ENCODE measurements around the gene AKT1. TPM values are rescaled to one million over a fixed set of nuclear protein-coding genes. Genes with fewer than 3 reads are reported as not detected.

AKT1 gene
- total RNA-seq, 1 donor from 2014 or later = 143 TPM

DNA sequence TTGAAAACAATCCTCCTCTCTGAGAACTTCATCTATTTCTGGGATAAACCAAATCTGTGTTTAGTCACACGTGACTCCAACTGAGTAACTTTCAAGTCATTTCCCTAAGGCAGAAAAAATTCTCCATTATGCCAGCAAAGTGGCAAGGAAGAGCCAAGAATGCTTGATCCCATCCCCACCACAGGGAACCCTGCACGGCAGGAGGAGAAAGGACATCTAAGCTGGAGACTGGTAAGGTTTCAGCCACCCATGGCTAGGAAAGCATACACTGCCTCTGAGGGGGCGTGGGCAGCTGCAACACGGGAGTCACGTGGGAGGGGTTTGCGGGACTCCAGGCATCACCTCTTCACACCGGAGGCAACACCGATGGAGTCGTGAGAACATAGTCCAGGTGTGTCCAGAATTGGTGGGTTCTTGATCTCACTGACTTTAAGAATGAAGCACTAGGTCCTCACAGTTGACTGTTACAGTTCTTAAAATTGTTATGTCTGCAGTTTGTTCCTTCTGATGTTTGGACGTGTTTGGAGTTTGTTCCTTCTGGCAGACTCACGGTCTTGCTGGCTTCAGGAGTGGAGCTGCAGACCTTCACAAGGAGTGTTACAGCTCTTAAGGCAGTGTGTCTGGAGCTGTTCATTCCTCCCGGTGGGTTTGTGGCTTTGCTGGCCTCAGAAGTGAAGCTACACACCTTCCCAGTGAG, 45.3 kb downstream of the AKT1 start:
- intact Hi-C loops (cut with micrococcal nuclease) = loop anchor here (5.0 kb wide), 1 partner anchor 647 kb away; the partner anchor contains the start of gene TEX22
- peak overlapping the region; percentile 37 for H3K27ac Mint-ChIP-seq
- H3K4me3 Mint-ChIP-seq = no peak overlapping the region
- H3K4me1 Mint-ChIP-seq = peaks cover 21% of the 10 kb centered on the region
- DNase-seq = no peak
- H3K27me3 Mint-ChIP-seq = peaks cover 1% of the 10 kb centered on the region
- H3K9me3 Mint-ChIP-seq = no peaks in the 10 kb centered on the region
- peaks cover 6% of the 10 kb centered on the region for H3K36me3 Mint-ChIP-seq (ENCODE audit: low read depth)

DNA sequence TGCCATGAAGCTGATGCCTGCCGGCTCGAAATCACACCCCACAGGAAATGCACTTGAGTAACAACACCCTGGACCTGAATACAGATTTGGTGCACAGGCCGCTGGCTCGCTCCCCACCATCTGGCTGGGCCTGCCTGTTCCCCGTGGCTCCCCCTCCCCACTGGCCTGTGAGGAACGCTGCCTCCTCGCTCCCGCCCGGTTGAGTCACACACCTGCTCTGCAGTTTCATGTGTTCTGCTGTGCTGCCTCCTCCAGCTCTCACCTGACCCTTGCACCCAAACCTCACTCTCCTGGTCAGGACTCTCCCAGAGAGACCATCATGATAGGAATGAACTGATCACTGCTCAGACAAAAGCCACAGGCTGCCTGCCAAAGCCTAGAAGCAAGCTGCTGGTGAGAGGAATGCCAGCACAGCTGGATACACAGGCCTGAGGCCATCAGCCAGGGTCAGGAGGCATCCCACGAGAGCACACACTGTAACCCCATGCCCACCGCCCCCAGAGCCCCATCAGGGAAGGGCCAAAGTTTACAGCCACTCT, 46.4 kb downstream of the AKT1 start:
- peaks cover 13% of the 10 kb centered on the region for H3K4me1 Mint-ChIP-seq
- H3K36me3 Mint-ChIP-seq (ENCODE audit: low read depth) = peaks cover 2% of the 10 kb centered on the region
- peaks cover 1% of the 10 kb centered on the region for H3K27me3 Mint-ChIP-seq
- intact Hi-C loops (cut with micrococcal nuclease) = no loop called here
- DNase-seq = no peak
- H3K4me3 Mint-ChIP-seq = no peak overlapping the region
- no peak overlapping the region for H3K27ac Mint-ChIP-seq
- no peaks in the 10 kb centered on the region for H3K9me3 Mint-ChIP-seq

DNA sequence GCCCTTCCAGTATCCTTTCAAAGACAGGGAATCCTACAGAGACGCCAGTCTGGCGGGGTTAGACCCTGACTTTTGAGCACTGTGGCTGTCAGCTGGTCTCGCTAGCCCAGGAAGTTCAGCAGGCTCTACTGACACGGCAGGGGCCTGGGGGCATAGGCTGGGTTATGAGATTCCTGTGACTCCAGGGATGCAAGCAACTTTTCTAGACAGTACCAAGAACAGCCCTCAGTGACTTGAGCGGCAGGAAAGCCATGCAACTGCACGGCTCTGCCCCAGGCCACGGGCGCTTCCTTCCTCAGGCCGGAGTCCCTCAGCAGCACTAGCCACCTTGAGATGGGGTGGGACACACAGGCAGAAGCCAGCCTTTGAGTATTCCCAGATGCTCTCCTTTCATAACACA, 47.7 kb downstream of the AKT1 start:
- DNase-seq = no peak
- intact Hi-C loops (cut with micrococcal nuclease) = no loop called here
- H3K4me3 Mint-ChIP-seq = no peak overlapping the region
- no peak overlapping the region for H3K27ac Mint-ChIP-seq
- no peaks in the 10 kb centered on the region for H3K9me3 Mint-ChIP-seq
- H3K4me1 Mint-ChIP-seq = peaks cover 6% of the 10 kb centered on the region
- H3K36me3 Mint-ChIP-seq (ENCODE audit: low read depth) = no peaks in the 10 kb centered on the region
- peaks cover 1% of the 10 kb centered on the region for H3K27me3 Mint-ChIP-seq

DNA sequence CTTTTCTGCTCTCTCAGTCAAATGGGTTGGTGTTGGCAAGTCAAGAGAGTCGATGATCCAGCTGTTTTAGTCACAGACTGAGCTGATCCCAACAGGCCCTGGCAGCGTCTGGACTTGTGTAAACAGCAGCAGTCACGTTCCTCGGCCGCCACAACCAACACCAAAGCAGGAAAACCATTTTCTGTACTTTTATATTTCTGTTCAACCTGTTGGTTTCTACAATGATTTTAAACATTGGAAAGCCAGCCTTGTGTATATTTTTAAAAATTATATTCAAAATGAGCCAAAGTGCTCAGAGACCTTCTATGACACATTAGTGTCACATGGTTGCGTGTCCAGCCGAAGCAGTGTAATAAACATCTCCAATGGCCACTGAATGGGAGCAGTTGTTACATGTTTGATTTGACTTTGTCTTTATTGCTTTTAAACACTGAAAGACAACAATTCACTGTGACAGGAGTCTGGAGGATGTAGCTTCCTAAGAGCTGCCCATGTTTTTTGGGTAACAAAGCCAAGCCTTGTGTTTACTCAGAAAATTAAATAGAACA, 48.5 kb downstream of the AKT1 start:
- Mint-ChIP-seq H3K27ac (no peak overlapping the region), H3K4me1 (peaks cover 2% of the 10 kb centered on the region), H3K4me3 (no peak overlapping the region), H3K27me3 (peaks cover 1% of the 10 kb centered on the region), H3K9me3 (no peaks in the 10 kb centered on the region), H3K36me3 (ENCODE audit: low read depth) (no peaks in the 10 kb centered on the region)
- no peak for DNase-seq
- intact Hi-C loops (cut with micrococcal nuclease) = no loop called here

DNA sequence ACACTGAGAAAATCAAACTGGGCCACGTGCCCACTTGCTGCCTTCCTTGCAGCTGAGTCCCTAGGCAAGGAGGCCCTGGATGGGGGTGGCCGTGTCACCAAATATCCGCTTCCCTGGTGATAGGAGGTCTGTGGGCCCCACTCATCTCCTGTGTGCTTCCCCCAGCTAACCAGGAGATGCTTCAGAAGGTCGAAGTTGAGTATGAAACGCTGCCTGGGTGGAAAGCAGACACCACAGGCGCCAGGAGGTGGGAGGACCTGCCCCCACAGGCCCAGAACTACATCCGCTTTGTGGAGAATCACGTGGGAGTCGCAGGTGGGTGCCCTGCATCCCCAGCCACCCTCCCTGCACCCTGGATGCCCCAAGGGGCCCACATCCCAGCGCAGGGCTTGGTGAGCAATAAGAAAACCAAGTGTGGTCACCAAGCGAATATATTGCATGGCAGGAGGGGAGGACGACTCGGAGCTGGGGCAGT, 49.4 kb downstream of the AKT1 start:
- H3K4me3 Mint-ChIP-seq = no peak overlapping the region
- peaks cover 1% of the 10 kb centered on the region for H3K27me3 Mint-ChIP-seq
- no peak overlapping the region for H3K27ac Mint-ChIP-seq
- H3K9me3 Mint-ChIP-seq = no peaks in the 10 kb centered on the region
- peaks cover 2% of the 10 kb centered on the region for H3K4me1 Mint-ChIP-seq
- DNase-seq = no peak
- intact Hi-C loops (cut with micrococcal nuclease) = no loop called here
- H3K36me3 Mint-ChIP-seq (ENCODE audit: low read depth) = no peaks in the 10 kb centered on the region

DNA sequence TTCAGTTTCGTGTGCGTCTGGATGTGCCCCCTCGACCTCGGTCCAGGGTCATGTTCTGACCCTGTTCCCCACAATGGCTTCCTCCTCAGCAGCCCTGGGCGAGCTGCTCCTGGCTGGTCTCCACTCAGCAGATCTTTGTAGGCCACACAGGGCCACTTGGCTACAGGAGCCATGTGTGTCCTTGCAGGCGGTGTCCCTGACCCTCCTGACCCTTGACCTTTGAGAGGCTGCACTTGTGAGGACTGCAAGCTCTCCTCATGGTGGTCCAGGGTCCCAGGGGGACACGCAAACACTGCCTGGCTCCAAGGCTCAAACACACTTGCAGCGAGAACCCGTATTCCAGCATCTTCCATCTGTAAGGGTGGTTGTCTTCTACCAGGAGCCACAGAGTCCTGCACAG, 50.1 kb downstream of the AKT1 start:
- H3K4me3 Mint-ChIP-seq = no peak overlapping the region
- no peak overlapping the region for H3K27ac Mint-ChIP-seq
- peaks cover 1% of the 10 kb centered on the region for H3K27me3 Mint-ChIP-seq

DNA sequence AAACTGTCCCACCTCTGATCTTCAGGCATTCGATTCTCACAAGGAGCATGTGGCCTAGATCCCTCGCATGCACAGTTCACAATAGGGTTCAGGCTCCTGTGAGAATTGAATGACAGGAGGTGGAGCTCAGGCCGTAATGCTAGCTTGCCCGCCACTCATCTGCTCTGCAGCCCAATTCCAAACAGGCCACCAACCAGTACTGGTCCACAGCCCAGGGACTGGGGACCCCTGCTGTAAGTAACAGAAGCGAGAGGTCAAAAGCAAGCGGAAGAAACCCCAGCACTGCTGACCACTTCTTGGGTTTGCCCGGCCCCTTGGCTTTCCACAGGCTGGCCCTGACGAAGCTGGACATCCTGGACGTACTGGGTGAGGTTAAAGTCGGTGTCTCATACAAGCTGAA, 51.1 kb downstream of the AKT1 start:
- Mint-ChIP-seq H3K9me3 (no peaks in the 10 kb centered on the region), H3K36me3 (ENCODE audit: low read depth) (no peaks in the 10 kb centered on the region), H3K27ac (no peak overlapping the region)

More for the DNA sequence above, 50.1 kb downstream of the AKT1 start:
- no peak for DNase-seq
- H3K9me3 Mint-ChIP-seq = no peaks in the 10 kb centered on the region
- intact Hi-C loops (cut with micrococcal nuclease) = no loop called here
- no peaks in the 10 kb centered on the region for H3K36me3 Mint-ChIP-seq (ENCODE audit: low read depth)
- H3K4me1 Mint-ChIP-seq = peaks cover 2% of the 10 kb centered on the region

DNA sequence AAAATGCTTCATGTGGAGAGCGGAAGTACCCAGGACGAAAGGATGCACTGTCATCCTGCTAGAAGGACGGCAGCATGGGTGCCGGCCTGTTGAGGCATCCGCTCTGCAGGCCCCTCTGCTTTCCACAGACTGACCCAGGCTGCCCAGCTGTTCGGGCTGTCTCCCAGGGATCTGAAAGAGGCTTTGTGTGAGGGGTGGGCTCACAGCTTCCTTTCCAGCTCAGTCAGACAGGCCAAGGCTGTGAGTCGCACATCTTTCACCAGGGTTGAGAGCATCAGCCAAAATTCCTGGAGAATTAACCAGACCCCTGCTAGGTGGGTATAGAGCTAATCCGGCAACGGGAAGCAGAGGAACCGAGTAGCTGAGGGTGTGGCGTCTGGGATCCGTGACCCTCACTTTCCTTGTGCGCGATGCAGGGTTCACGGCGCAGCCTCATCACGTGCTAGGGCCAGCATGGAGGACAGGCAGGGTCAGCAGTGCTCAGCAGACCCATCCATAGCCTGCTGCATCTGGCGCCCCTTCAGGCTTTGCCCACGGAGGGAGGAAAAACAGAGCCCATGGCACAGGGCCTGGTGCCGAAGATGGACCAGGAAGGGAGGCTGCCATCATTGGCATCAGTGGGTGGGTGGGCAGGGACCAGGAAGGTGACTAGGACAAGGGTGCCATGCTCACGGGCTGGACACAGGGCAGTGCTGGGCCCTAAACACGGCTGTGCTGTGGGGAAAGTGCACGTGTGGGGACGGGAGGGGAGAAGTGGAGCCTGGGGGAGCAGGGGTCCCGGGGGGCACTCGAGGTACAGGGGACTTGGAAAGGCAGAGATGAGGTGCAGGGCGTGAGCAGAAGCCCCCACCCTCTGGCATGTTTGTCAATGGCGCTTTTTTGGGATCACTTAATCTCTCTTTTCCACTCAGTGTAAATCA, 51.8 kb downstream of the AKT1 start:
- DNase-seq = no peak
- Mint-ChIP-seq H3K9me3 (no peaks in the 10 kb centered on the region), H3K36me3 (ENCODE audit: low read depth) (no peaks in the 10 kb centered on the region), H3K4me1 (peaks cover 5% of the 10 kb centered on the region), H3K27ac (no peak overlapping the region), H3K27me3 (no peaks in the 10 kb centered on the region), H3K4me3 (no peak overlapping the region)
- intact Hi-C loops (cut with micrococcal nuclease) = no loop called here

More for the DNA sequence above, 51.1 kb downstream of the AKT1 start:
- intact Hi-C loops (cut with micrococcal nuclease) = no loop called here
- H3K4me3 Mint-ChIP-seq = no peak overlapping the region
- H3K4me1 Mint-ChIP-seq = peaks cover 5% of the 10 kb centered on the region
- DNase-seq = no peak
- H3K27me3 Mint-ChIP-seq = peaks cover 1% of the 10 kb centered on the region

DNA sequence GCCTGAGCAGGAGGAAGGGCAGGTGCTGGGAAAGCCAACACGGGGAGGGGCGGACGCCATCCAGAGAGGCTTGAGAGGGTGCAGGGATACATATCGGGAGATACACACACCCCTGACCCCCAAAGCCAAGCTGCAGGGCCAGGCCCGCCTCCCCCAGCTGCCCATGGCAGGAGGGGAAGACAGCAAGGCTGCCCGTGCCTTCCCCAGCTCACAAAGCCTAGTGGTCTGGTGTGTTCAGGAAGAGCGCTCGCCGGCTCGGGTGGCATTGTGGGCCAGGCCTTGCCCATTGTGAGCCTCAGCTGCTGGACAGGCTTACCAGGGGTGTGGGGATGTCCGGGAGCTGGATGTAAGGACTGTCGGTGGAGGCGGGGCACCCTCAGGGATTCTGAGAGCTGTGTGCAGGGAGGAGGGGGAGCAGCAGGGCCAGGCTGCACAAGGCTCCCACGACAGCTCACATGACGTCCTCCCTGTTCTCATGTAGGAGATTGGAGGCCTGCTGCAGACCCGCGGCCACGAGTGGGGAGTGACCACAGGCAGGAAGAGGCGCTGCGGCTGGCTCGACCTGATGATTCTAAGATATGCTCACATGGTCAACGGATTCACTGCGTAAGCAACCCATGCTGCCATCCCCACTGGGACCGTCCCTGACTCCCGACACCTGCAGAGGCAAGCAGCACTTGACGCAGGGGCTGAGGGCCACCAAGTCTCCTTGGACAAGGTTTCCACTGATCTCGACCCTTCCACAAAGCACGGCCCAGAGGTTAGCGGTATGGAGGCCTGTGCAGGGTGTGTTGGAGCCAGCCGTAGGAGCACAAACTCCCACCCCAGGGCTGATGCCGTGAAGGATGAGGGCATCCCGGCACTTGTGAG, 52.7 kb downstream of the AKT1 start:
- peaks cover 5% of the 10 kb centered on the region for H3K4me1 Mint-ChIP-seq
- H3K27ac Mint-ChIP-seq = no peak overlapping the region
- DNase-seq = no peak
- no peak overlapping the region for H3K4me3 Mint-ChIP-seq
- H3K9me3 Mint-ChIP-seq = no peaks in the 10 kb centered on the region
- H3K36me3 Mint-ChIP-seq (ENCODE audit: low read depth) = no peaks in the 10 kb centered on the region
- no peaks in the 10 kb centered on the region for H3K27me3 Mint-ChIP-seq
- intact Hi-C loops (cut with micrococcal nuclease) = no loop called here

DNA sequence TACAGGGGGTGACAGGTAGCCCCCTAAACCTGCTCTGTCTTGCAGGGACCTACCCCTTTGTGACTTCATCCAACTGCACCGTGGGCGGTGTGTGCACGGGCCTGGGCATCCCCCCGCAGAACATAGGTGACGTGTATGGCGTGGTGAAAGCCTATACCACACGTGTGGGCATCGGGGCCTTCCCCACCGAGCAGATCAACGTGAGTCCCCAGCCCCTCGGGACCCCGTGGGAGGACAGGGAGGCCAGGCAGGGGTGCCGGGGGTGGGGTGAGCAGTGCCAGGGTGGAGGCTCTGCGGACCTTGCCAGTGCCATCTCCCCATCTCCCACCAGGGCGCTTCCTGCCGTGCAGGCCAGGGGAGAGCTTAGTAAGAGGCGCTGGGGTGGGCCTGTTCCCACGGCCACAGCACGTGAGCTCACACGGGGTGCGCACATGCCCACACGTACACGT, 53.7 kb downstream of the AKT1 start:
- no peak for DNase-seq
- intact Hi-C loops (cut with micrococcal nuclease) = no loop called here
- Mint-ChIP-seq H3K36me3 (ENCODE audit: low read depth) (no peaks in the 10 kb centered on the region), H3K27ac (no peak overlapping the region), H3K4me3 (no peak overlapping the region), H3K4me1 (peaks cover 5% of the 10 kb centered on the region), H3K9me3 (no peaks in the 10 kb centered on the region), H3K27me3 (no peaks in the 10 kb centered on the region)

DNA sequence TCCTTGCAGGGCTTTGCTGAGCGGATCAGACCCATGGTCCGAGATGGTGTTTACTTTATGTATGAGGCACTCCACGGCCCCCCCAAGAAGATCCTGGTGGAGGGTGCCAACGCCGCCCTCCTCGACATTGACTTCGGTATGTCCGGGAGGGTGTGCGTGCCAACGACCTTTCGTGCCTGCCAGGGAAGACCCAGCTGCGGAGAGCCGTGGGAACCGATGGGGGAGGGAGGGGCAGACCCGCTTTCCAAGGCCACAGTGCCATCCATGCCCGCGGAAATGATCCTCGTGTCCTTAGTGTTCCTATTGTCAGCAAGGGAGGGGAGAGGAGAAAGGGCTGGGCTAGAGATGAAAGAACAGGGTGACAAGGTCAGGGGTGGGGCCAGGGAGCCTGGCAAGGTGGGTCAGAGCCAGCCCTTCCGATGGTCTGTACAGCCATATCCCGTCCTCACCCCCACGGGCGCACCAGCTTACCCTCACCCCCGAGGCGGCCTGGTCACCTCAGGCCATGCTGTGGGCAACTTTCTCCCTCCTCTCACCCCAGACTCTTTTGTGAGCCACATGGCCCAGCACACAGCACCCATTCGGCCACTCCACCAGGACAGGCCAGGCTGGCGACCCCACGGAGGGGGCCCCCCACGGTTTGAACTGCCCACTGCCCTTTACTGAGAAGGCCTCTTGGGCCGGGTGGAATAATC, 54.3 kb downstream of the AKT1 start:
- peaks cover 5% of the 10 kb centered on the region for H3K4me1 Mint-ChIP-seq
- no peak for DNase-seq
- H3K27ac Mint-ChIP-seq = no peak overlapping the region
- no peaks in the 10 kb centered on the region for H3K36me3 Mint-ChIP-seq (ENCODE audit: low read depth)
- H3K27me3 Mint-ChIP-seq = no peaks in the 10 kb centered on the region
- H3K9me3 Mint-ChIP-seq = no peaks in the 10 kb centered on the region
- H3K4me3 Mint-ChIP-seq = no peak overlapping the region
- intact Hi-C loops (cut with micrococcal nuclease) = no loop called here

DNA sequence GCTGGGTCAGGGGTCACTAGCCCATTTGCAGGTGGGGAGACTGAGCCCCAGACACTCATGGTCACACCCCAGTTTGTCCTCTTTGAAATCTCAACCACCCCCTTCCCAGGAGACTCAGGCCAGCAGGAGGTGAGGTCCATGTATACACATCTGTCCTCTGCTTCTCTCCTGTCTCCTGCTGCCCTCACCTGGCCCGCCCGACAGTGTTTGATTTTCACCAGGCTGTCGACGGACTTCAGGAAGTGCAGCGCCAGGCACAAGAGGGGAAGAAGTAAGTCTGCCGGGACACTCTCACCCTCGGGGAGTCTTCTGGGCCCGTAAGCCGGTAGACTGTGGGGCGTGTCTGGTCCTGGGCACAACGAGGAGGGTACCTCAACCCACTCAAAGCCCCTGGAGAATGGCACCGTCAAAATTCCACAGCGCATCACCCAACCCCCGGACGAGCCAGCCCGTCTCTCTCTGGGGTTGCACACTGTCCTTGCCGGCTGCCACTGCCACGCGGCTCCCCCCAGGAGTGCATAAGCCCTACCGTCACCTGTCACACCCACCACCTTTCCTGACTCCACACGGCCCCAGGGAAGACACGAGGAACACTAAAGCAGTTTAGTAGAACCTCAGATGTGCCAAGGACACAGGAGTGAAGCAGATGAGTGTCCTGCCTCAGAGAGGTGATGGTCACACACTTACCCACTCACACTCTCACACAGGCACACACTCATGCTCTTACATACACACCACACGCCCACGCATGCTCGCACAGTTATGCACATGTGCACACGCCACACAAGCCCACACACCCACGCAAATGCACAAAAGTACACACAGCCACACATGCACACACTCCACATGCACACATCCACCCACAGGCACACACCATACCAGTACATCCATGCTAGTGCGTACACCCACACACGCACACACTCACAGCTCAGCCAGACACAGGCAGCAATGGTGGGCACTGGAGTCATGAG, 55.7 kb downstream of the AKT1 start:
- Mint-ChIP-seq H3K27me3 (no peaks in the 10 kb centered on the region), H3K36me3 (ENCODE audit: low read depth) (no peaks in the 10 kb centered on the region), H3K9me3 (no peaks in the 10 kb centered on the region), H3K27ac (no peak overlapping the region), H3K4me3 (no peak overlapping the region), H3K4me1 (peaks cover 3% of the 10 kb centered on the region)
- DNase-seq = no peak
- intact Hi-C loops (cut with micrococcal nuclease) = no loop called here
